Activated naive CD8-positive, alpha-beta T cell treated with anti-CD3 and anti-CD28 coated beads for 36 hours (primary cell): Measurements from ENCODE around the gene PLEKHA3. TPM values are rescaled to one million over a fixed set of nuclear protein-coding genes. Genes with fewer than 3 reads are reported as not detected.
"Not testable (repeated sequence)": the region's sequence is repeated elsewhere in the genome, so short reads cannot be mapped to it uniquely, and the experiment has no call there.

Experiments used
- DNase-seq: peaks from one replicate; pipeline ENCODE4 v3.0.0; 2021
- H3K27ac Mint-ChIP-seq: one replicate; pipeline ENCODE4 v1.8.0; 2022; ENCODE audit warnings: mild to moderate bottlenecking, moderate library complexity, mixed read lengths
- H3K27me3 Mint-ChIP-seq: one replicate; pipeline ENCODE4 v1.8.0; 2022; ENCODE audit warnings: mild to moderate bottlenecking, mixed read lengths
- H3K36me3 Mint-ChIP-seq: one replicate; pipeline ENCODE4 v1.8.0; 2021; ENCODE audit warnings: mild to moderate bottlenecking, mixed read lengths
- H3K4me1 Mint-ChIP-seq: one replicate; pipeline ENCODE4 v1.8.0; 2021; ENCODE audit warnings: mixed read lengths
- H3K4me3 Mint-ChIP-seq: one replicate; pipeline ENCODE4 v1.8.0; 2022; ENCODE audit warnings: mild to moderate bottlenecking, moderate library complexity, mixed read lengths
- H3K9me3 Mint-ChIP-seq: one replicate; pipeline ENCODE4 v1.8.0; 2022; ENCODE audit warnings: mixed read lengths
- total RNA-seq, 2 experiments: library from RNA; stranded (reverse); gene quantifications; one replicate each; pipeline ENCODE4 v1.2.3, GENCODE V29; 2021

PLEKHA3 gene
- total RNA-seq, 2 experiments from 2014 or later = 24.9 to 28.1 TPM

- H3K4me1 Mint-ChIP-seq = peaks cover under 1% of the 10 kb centered on the region
- no peaks in the 10 kb centered on the region for H3K27me3 Mint-ChIP-seq
- no peak overlapping the region for H3K27ac Mint-ChIP-seq
- no peak for DNase-seq
- H3K4me3 Mint-ChIP-seq = no peak overlapping the region
- H3K9me3 Mint-ChIP-seq = no peaks in the 10 kb centered on the region
- H3K36me3 Mint-ChIP-seq = peaks cover 13% of the 10 kb centered on the region
Measured at GRCh38 chr2:178502751-178503150, 22.5 kb downstream of the PLEKHA3 start.

- H3K36me3 Mint-ChIP-seq = peaks cover 7% of the 10 kb centered on the region
- H3K4me3 Mint-ChIP-seq = no peak overlapping the region
- no peak for DNase-seq
- no peak overlapping the region for H3K27ac Mint-ChIP-seq
- no peaks in the 10 kb centered on the region for H3K27me3 Mint-ChIP-seq
- H3K4me1 Mint-ChIP-seq = peaks cover 2% of the 10 kb centered on the region
- no peaks in the 10 kb centered on the region for H3K9me3 Mint-ChIP-seq
Measured at GRCh38 chr2:178506101-178506500, 25.8 kb downstream of the PLEKHA3 start.

GRCh38 chr2:178506524-178506923 is 26.3 kb downstream of the PLEKHA3 start:
- Mint-ChIP-seq H3K4me1 (peaks cover 2% of the 10 kb centered on the region), H3K27me3 (no peaks in the 10 kb centered on the region), H3K27ac (no peak overlapping the region), H3K36me3 (peaks cover 7% of the 10 kb centered on the region), H3K4me3 (no peak overlapping the region), H3K9me3 (no peaks in the 10 kb centered on the region)
- DNase-seq = no peak

GRCh38 chr2:178506949-178507348 is 26.7 kb downstream of the PLEKHA3 start:
- no peaks in the 10 kb centered on the region for H3K27me3 Mint-ChIP-seq
- no peak for DNase-seq
- no peaks in the 10 kb centered on the region for H3K9me3 Mint-ChIP-seq
- H3K4me3 Mint-ChIP-seq = no peak overlapping the region
- H3K27ac Mint-ChIP-seq = no peak overlapping the region
- H3K4me1 Mint-ChIP-seq = peaks cover 2% of the 10 kb centered on the region
- peaks cover 8% of the 10 kb centered on the region for H3K36me3 Mint-ChIP-seq

GRCh38 chr2:178508646-178509045 is 28.4 kb downstream of the PLEKHA3 start:
- DNase-seq = no peak
- H3K9me3 Mint-ChIP-seq = no peaks in the 10 kb centered on the region
- H3K27ac Mint-ChIP-seq = no peak overlapping the region
- H3K36me3 Mint-ChIP-seq = peaks cover 10% of the 10 kb centered on the region
- no peaks in the 10 kb centered on the region for H3K27me3 Mint-ChIP-seq
- H3K4me3 Mint-ChIP-seq = no peak overlapping the region
- H3K4me1 Mint-ChIP-seq = peaks cover 8% of the 10 kb centered on the region

- Mint-ChIP-seq H3K4me3 (no peak overlapping the region), H3K27ac (no peak overlapping the region), H3K9me3 (no peaks in the 10 kb centered on the region), H3K4me1 (peaks cover 21% of the 10 kb centered on the region), H3K27me3 (no peaks in the 10 kb centered on the region), H3K36me3 (peaks cover 19% of the 10 kb centered on the region)
- DNase-seq = no peak
Measured at GRCh38 chr2:178510384-178510783, 30.1 kb downstream of the PLEKHA3 start.

- Mint-ChIP-seq H3K4me3 (no peak overlapping the region), H3K4me1 (peaks cover 21% of the 10 kb centered on the region), H3K27me3 (no peaks in the 10 kb centered on the region), H3K9me3 (no peaks in the 10 kb centered on the region), H3K36me3 (peaks cover 19% of the 10 kb centered on the region), H3K27ac (no peak overlapping the region)
- DNase-seq = no peak
Measured at GRCh38 chr2:178512484-178512883, 32.2 kb downstream of the PLEKHA3 start.

GRCh38 chr2:178513876-178514275 is 33.6 kb downstream of the PLEKHA3 start:
- no peak for DNase-seq
- Mint-ChIP-seq H3K27me3 (no peaks in the 10 kb centered on the region), H3K4me3 (no peak overlapping the region), H3K9me3 (no peaks in the 10 kb centered on the region), H3K4me1 (peaks cover 19% of the 10 kb centered on the region), H3K27ac (no peak overlapping the region), H3K36me3 (peaks cover 21% of the 10 kb centered on the region)

- Mint-ChIP-seq H3K9me3 (no peaks in the 10 kb centered on the region), H3K36me3 (peaks cover 21% of the 10 kb centered on the region), H3K4me3 (no peak overlapping the region), H3K27ac (peak overlapping the region; percentile 69), H3K27me3 (no peaks in the 10 kb centered on the region), H3K4me1 (peaks cover 19% of the 10 kb centered on the region)
- peak; percentile 34 for DNase-seq
Measured at GRCh38 chr2:178514664-178515063, 34.4 kb downstream of the PLEKHA3 start.

- Mint-ChIP-seq H3K27ac (no peak overlapping the region), H3K4me3 (no peak overlapping the region), H3K9me3 (peaks cover 4% of the 10 kb centered on the region), H3K4me1 (peaks cover 24% of the 10 kb centered on the region), H3K27me3 (no peaks in the 10 kb centered on the region), H3K36me3 (peaks cover 22% of the 10 kb centered on the region)
- no peak for DNase-seq
Measured at GRCh38 chr2:178517496-178517895, 37.2 kb downstream of the PLEKHA3 start.

GRCh38 chr2:178521304-178522150 is 41.3 kb downstream of the PLEKHA3 start:
- H3K36me3 Mint-ChIP-seq = peaks cover 16% of the 10 kb centered on the region
- H3K9me3 Mint-ChIP-seq = peaks cover 4% of the 10 kb centered on the region
- H3K4me1 Mint-ChIP-seq = peaks cover 19% of the 10 kb centered on the region
- H3K27ac Mint-ChIP-seq = peak overlapping the region; percentile 58
- H3K4me3 Mint-ChIP-seq = no peak overlapping the region
- H3K27me3 Mint-ChIP-seq = no peaks in the 10 kb centered on the region
- no peak for DNase-seq

GRCh38 chr2:178522950-178523595 is 42.8 kb downstream of the PLEKHA3 start:
- peaks cover 19% of the 10 kb centered on the region for H3K36me3 Mint-ChIP-seq
- peaks cover 30% of the 10 kb centered on the region for H3K4me1 Mint-ChIP-seq
- H3K27me3 Mint-ChIP-seq = no peaks in the 10 kb centered on the region
- H3K4me3 Mint-ChIP-seq = peak overlapping the region; percentile 91
- peak; percentile 86 for DNase-seq
- peaks cover 4% of the 10 kb centered on the region for H3K9me3 Mint-ChIP-seq
- peak overlapping the region; percentile 85 for H3K27ac Mint-ChIP-seq

- peak overlapping the region; percentile 85 for H3K27ac Mint-ChIP-seq
- no peaks in the 10 kb centered on the region for H3K27me3 Mint-ChIP-seq
- DNase-seq = no peak
- peaks cover 17% of the 10 kb centered on the region for H3K36me3 Mint-ChIP-seq
- H3K9me3 Mint-ChIP-seq = peaks cover 4% of the 10 kb centered on the region
- H3K4me1 Mint-ChIP-seq = peaks cover 32% of the 10 kb centered on the region
- H3K4me3 Mint-ChIP-seq = peak overlapping the region; percentile 91
Measured at GRCh38 chr2:178523596-178524134, 43.4 kb downstream of the PLEKHA3 start.

- H3K9me3 Mint-ChIP-seq, H3K27ac Mint-ChIP-seq, H3K27me3 Mint-ChIP-seq, DNase-seq: not testable (repeated sequence)
- Mint-ChIP-seq H3K4me1 (peaks cover 41% of the 10 kb centered on the region), H3K36me3 (peaks cover 20% of the 10 kb centered on the region), H3K4me3 (peak overlapping the region; percentile 25)
Measured at GRCh38 chr2:178525010-178525409, 44.8 kb downstream of the PLEKHA3 start.

GRCh38 chr2:178525460-178525859 is 45.2 kb downstream of the PLEKHA3 start:
- not testable (repeated sequence) for DNase-seq, H3K9me3 Mint-ChIP-seq, H3K27ac Mint-ChIP-seq, H3K27me3 Mint-ChIP-seq
- Mint-ChIP-seq H3K36me3 (peaks cover 21% of the 10 kb centered on the region), H3K4me3 (peak overlapping the region; percentile 23), H3K4me1 (peaks cover 44% of the 10 kb centered on the region)
